GM12878 (cell line): Measurements from ENCODE around the gene NDNF. TPM values are rescaled to one million over a fixed set of nuclear protein-coding genes. Genes with fewer than 3 reads are reported as not detected.

Source experiments
- ATAC-seq: fragments of 200-7000 bp; cut with Tn5 transposase; 3 replicates; pipeline ENCODE4 v1.9.1; 2020; ENCODE audit warnings: mild to moderate bottlenecking, moderate library complexity
- BruUV-seq: library from RNA; stranded (reverse); fragments of 400-500 nt; replicated peaks from 2 replicates; lab custom pipeline; 2021; lab: Mats Ljungman, UMichigan
- CTCF ChIA-PET: fragments of 300-600 bp; sonication (Branson Sonifier 250); formaldehyde crosslinking; extraction: SDS; loops from one replicate; lab custom pipeline; 2021; ENCODE audit warnings: inconsistent platforms; lab: Yijun Ruan, JAX
- POLR2A ChIA-PET: fragments of 350-600 bp; formaldehyde crosslinking; extraction: SDS; loops from one replicate; lab custom pipeline; 2021; ENCODE audit warnings: inconsistent platforms; lab: Charles Lee
- RAD21 ChIA-PET: fragments of 300-600 bp; sonication (Branson Sonifier 250); formaldehyde crosslinking; loops from one replicate; lab custom pipeline; 2023; ENCODE audit warnings: antibody characterized with exemption; ENCODE audit not compliant: unreplicated experiment; lab: Charles Lee
- SMC1A ChIA-PET: fragments of 300-600 bp; sonication (Branson Sonifier 250); formaldehyde crosslinking; loops from one replicate; lab custom pipeline; 2023; ENCODE audit not compliant: unreplicated experiment, uncharacterized antibody; lab: Charles Lee
- DNase-seq: peaks from one replicate; pipeline ENCODE4 v3.0.0-alpha.2; 2011; ENCODE audit warnings: low read depth, low spot score
- FAIRE-seq: peaks from 3 replicates; lab custom pipeline; 2011; peaks lifted over from hg19 to GRCh38; lab: Jason Lieb, UNC
- H2AFZ ChIP-seq: 2 replicates; pipeline ENCODE4 v1.6.0; 2011; ENCODE audit warnings: low read depth, low read length, control low read depth; ENCODE audit not compliant: control insufficient read depth
- H3K27ac ChIP-seq: 2 replicates; pipeline ENCODE4 v1.5.1; 2011; ENCODE audit warnings: control low read depth; ENCODE audit not compliant: control insufficient read depth, insufficient read depth
- H3K27me3 ChIP-seq, 2 experiments: replicated peaks in 1 of 2; 2 replicates each; pipeline versions ENCODE4 v1.6.0 to v1.6.1; 2011; ENCODE audit warnings: low read length in 1 of 2; ENCODE audit not compliant: control insufficient read depth in 2 of 2, insufficient read depth in 2 of 2
- H3K36me3 ChIP-seq, 2 experiments: 2 replicates each; pipeline ENCODE4 v1.5.1; 2011; ENCODE audit warnings: low read length in 1 of 2; ENCODE audit not compliant: control insufficient read depth in 2 of 2, insufficient read depth in 2 of 2
- H3K4me1 ChIP-seq: 2 replicates; pipeline ENCODE4 v1.6.1; 2011; ENCODE audit warnings: mild to moderate bottlenecking, low read length, moderate library complexity, mixed read lengths; ENCODE audit not compliant: control insufficient read depth, insufficient read depth
- H3K4me2 ChIP-seq: 2 replicates; pipeline ENCODE4 v1.6.0; 2011; ENCODE audit warnings: control low read depth; ENCODE audit not compliant: control insufficient read depth, insufficient read depth
- H3K4me3 ChIP-seq: fragments of 200-600 bp; sonication (generic); 2 replicates; pipeline ENCODE4 v1.5.1; 2016
- H3K79me2 ChIP-seq: 2 replicates; pipeline ENCODE4 v1.6.0; 2011; ENCODE audit warnings: low read length; ENCODE audit not compliant: control insufficient read depth, insufficient read depth
- H3K9ac ChIP-seq: 2 replicates; pipeline ENCODE4 v1.8.0; 2011; ENCODE audit warnings: low read length, control low read depth, mixed read lengths; ENCODE audit not compliant: control insufficient read depth, insufficient read depth
- H3K9me3 ChIP-seq: replicated peaks from 3 replicates; pipeline ENCODE4 v1.5.1; 2011; ENCODE audit warnings: mild to moderate bottlenecking, low read length; ENCODE audit not compliant: control insufficient read depth, insufficient read depth
- H4K20me1 ChIP-seq: 2 replicates; pipeline ENCODE4 v1.6.0; 2011; ENCODE audit not compliant: control insufficient read depth, insufficient read depth
- BCL11A ChIP-seq: IDR thresholded peaks from 2 replicates; pipeline ENCODE4 v1.6.1; 2011; ENCODE audit warnings: low read depth, low read length
- CBX3 ChIP-seq: fragments of 200-600 bp; sonication (generic); IDR thresholded peaks from 2 replicates; pipeline ENCODE4 v1.6.1; 2016; ENCODE audit warnings: low read depth, borderline replicate concordance
- CEBPB ChIP-seq, 2 experiments: fragments of 150-350 bp in 1 of 2; IDR thresholded peaks; 2 replicates each; pipeline ENCODE4 v1.6.1; 2012 to 2014; ENCODE audit warnings: low read depth in 2 of 2, low read length in 2 of 2, borderline replicate concordance in 1 of 2, inconsistent platforms in 1 of 2
- E2F8 ChIP-seq: fragments of 450-650 bp; IDR thresholded peaks from 2 replicates; pipeline ENCODE4 v1.6.1; 2018; ENCODE audit warnings: mild to moderate bottlenecking, low read depth, moderate library complexity; ENCODE audit not compliant: partially characterized antibody
- EED ChIP-seq: sonication (generic); IDR thresholded peaks from 2 replicates; pipeline ENCODE4 v1.6.1; 2016; ENCODE audit warnings: antibody characterized with exemption, low read depth
- FOXM1 ChIP-seq: IDR thresholded peaks from 2 replicates; pipeline ENCODE4 v1.6.1; 2012; ENCODE audit warnings: low read depth, mild to moderate bottlenecking, inconsistent platforms, low read length, moderate library complexity
- HCFC1 ChIP-seq: fragments of 150-350 bp; IDR thresholded peaks from 2 replicates; pipeline ENCODE4 v1.6.1; 2014; ENCODE audit warnings: low read length
- JUNB ChIP-seq: IDR thresholded peaks from 2 replicates; pipeline ENCODE4 v1.6.1; 2016; ENCODE audit warnings: antibody characterized with exemption, mild to moderate bottlenecking
- JUND ChIP-seq: IDR thresholded peaks from 2 replicates; pipeline ENCODE4 v1.6.1; 2012; ENCODE audit warnings: low read depth, mild to moderate bottlenecking, low read length, improper control_type of control experiment, moderate library complexity
- MEF2B ChIP-seq: fragments of 450-650 bp; IDR thresholded peaks from 2 replicates; pipeline ENCODE4 v1.6.1; 2018; ENCODE audit warnings: mild to moderate bottlenecking, moderate library complexity; ENCODE audit not compliant: partially characterized antibody, poor library complexity, severe bottlenecking
- MYB ChIP-seq: fragments of 150-350 bp; IDR thresholded peaks from 2 replicates; pipeline ENCODE4 v1.6.1; 2014; ENCODE audit warnings: mild to moderate bottlenecking, low read depth, low read length, borderline replicate concordance
- SREBF1 ChIP-seq: IDR thresholded peaks from 2 replicates; pipeline ENCODE4 v1.6.1; 2012; ENCODE audit warnings: mild to moderate bottlenecking, low read length
- SREBF2 ChIP-seq: IDR thresholded peaks from 2 replicates; pipeline ENCODE4 v1.6.1; 2012; ENCODE audit warnings: mild to moderate bottlenecking, low read length
- SUPT20H ChIP-seq: IDR thresholded peaks from 2 replicates; pipeline ENCODE4 v1.6.1; 2011; ENCODE audit warnings: low read depth, mild to moderate bottlenecking, low read length, moderate library complexity, borderline replicate concordance; ENCODE audit not compliant: control insufficient read depth
- TCF12 ChIP-seq: IDR thresholded peaks from 2 replicates; pipeline ENCODE4 v1.6.1; 2011; ENCODE audit warnings: low read depth, mild to moderate bottlenecking, low read length
- USF1 ChIP-seq: IDR thresholded peaks from 2 replicates; pipeline ENCODE4 v1.6.1; 2011; ENCODE audit warnings: borderline replicate concordance, low read depth, mild to moderate bottlenecking, moderate library complexity, mixed read lengths, low read length; ENCODE audit not compliant: insufficient read depth; ENCODE audit errors: extremely low read length
- ZNF622 ChIP-seq: fragments of 450-650 bp; IDR thresholded peaks from 2 replicates; pipeline ENCODE4 v1.6.1; 2017; ENCODE audit warnings: mild to moderate bottlenecking, inconsistent platforms
- WGBS: methylation state at CpG from one replicate; pipeline ENCODE4 v1.1.6; 2016; ENCODE audit warnings: low lambda C conversion rate; ENCODE audit not compliant: insufficient replicate concordance, insufficient coverage; ENCODE audit errors: missing lambda C conversion rate; 5-methylcytosine and 5-hydroxymethylcytosine counted together
- in situ Hi-C: fragments of 300-500 bp; cut with MboI; formaldehyde crosslinking; loops from 9 replicates; pipeline ENCODE4 v1.14.3; 2018; ENCODE audit warnings: mixed read lengths
- intact Hi-C: fragments of 100-400 bp; cut with micrococcal nuclease; formaldehyde crosslinking; loops from one replicate; pipeline ENCODE4 v1.14.2; 2022; ENCODE audit not compliant: unreplicated experiment
- polyA plus RNA-seq, 11 experiments: library from polyadenylated mRNA; depleted of rRNA in 4 of 11; unstranded in 6 of 11; stranded (reverse) in 5 of 11; fragments of >200 nt; fragmentation: Nextera tagmentation in 4 of 11; fragmentation: Illumina TruSeq in 1 of 11; extraction: Ambion mirVana in 4 of 11; extraction: Trizol in 1 of 11; gene quantifications; 1 replicate in 1 of 11; 2 replicates in 10 of 11; pipeline versions ENCODE4 v1.2.1 to v1.2.3, GENCODE V29; 2011 to 2016; ENCODE audit warnings: inconsistent platforms in 2 of 11, missing spikeins in 2 of 11, low read depth in 1 of 11
- total RNA-seq, 4 experiments: library from RNA; depleted of rRNA in 3 of 4; stranded (reverse); fragments of >200 nt in 3 of 4; fragmentation: Illumina TruSeq in 1 of 4; extraction: Trizol in 1 of 4; gene quantifications; 2 replicates each; pipeline versions ENCODE4 v1.2.1 to v1.2.3, GENCODE V29; 2013 to 2021
- TF ChIP-seq, protein P1 (sequence below): fragments of 450-650 bp; IDR thresholded peaks from 2 replicates; pipeline ENCODE4 v1.6.1; 2016; ENCODE audit warnings: mild to moderate bottlenecking
- TF ChIP-seq, protein P2 (sequence below): fragments of 450-650 bp; conservative IDR thresholded peaks from 2 replicates; pipeline ENCODE4 v1.6.1; 2017; ENCODE audit warnings: mild to moderate bottlenecking, moderate library complexity

Gene NDNF
- total and polyA plus RNA-seq, 10 of the 15 experiments (the other 5 are each of a cell fraction or from before 2014, with no cell fraction given) = 0.26 TPM; not detected in 9

- POLR2A ChIA-PET = no interaction called here
- FAIRE-seq = no peak
- CTCF ChIA-PET = interaction anchor here (1.3 kb wide), 1 partner anchor 11 kb away, joined by 4 read pairs; no protein-coding TSS in a partner anchor
These were observed 11.1 kb downstream of the NDNF start for GRCh38 chr4:121061215-121061614.

More at GRCh38 chr4:121061215-121061614, 11.1 kb downstream of the NDNF start:
- H3K9me3 ChIP-seq = no peaks in the 10 kb centered on the region
- TF ChIP-seq USF1 = no peak
- no peak for TF ChIP-seq SUPT20H
- TF ChIP-seq, protein P1, sequence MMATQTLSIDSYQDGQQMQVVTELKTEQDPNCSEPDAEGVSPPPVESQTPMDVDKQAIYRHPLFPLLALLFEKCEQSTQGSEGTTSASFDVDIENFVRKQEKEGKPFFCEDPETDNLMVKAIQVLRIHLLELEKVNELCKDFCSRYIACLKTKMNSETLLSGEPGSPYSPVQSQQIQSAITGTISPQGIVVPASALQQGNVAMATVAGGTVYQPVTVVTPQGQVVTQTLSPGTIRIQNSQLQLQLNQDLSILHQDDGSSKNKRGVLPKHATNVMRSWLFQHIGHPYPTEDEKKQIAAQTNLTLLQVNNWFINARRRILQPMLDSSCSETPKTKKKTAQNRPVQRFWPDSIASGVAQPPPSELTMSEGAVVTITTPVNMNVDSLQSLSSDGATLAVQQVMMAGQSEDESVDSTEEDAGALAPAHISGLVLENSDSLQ = no peak
- no peak for TF ChIP-seq MYB
- no peak for TF ChIP-seq JUND
- TF ChIP-seq JUNB = no peak
- TF ChIP-seq SREBF1 = no peak
- TF ChIP-seq EED = no peak
- no peak for TF ChIP-seq CBX3
- no peak for TF ChIP-seq E2F8
- no peak for TF ChIP-seq BCL11A
- TF ChIP-seq FOXM1 = no peak
- TF ChIP-seq CEBPB (IDR thresholded peaks at IDR 0.05; ENCODE audit: borderline replicate concordance in 1 of 2, low read depth in 2 of 2, low read length in 2 of 2) = no peak
- TF ChIP-seq MEF2B = no peak
- no peak for TF ChIP-seq TCF12
- no peak for TF ChIP-seq HCFC1
- no peak for TF ChIP-seq SREBF2
- TF ChIP-seq, protein P2, sequence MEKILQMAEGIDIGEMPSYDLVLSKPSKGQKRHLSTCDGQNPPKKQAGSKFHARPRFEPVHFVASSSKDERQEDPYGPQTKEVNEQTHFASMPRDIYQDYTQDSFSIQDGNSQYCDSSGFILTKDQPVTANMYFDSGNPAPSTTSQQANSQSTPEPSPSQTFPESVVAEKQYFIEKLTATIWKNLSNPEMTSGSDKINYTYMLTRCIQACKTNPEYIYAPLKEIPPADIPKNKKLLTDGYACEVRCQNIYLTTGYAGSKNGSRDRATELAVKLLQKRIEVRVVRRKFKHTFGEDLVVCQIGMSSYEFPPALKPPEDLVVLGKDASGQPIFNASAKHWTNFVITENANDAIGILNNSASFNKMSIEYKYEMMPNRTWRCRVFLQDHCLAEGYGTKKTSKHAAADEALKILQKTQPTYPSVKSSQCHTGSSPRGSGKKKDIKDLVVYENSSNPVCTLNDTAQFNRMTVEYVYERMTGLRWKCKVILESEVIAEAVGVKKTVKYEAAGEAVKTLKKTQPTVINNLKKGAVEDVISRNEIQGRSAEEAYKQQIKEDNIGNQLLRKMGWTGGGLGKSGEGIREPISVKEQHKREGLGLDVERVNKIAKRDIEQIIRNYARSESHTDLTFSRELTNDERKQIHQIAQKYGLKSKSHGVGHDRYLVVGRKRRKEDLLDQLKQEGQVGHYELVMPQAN = no peak
- TF ChIP-seq ZNF622 = no peak
- H4K20me1 ChIP-seq = no peaks in the 10 kb centered on the region
- 49% methylated on average over 12 of the region's 12 CpGs for WGBS
- intact Hi-C loops = no loop called here
- H3K9ac ChIP-seq = no peak overlapping the region
- ChIA-PET RAD21 (no interaction called here), SMC1A (no interaction called here)
- H3K79me2 ChIP-seq = no peaks in the 10 kb centered on the region
- no peak overlapping the region for H2AFZ ChIP-seq
- H3K36me3 ChIP-seq = no peaks in the 10 kb centered on the region
- H3K4me2 ChIP-seq = no peak overlapping the region
- no peak overlapping the region for H3K27ac ChIP-seq
- in situ Hi-C loops = no loop called here
- no peaks in the 10 kb centered on the region for H3K4me1 ChIP-seq
- H3K4me3 ChIP-seq = no peak overlapping the region
- BruUV-seq = no TSS peak
- peaks cover 2 to 8% of the 10 kb centered on the region in 2 experiments for H3K27me3 ChIP-seq
- DNase-seq (no peak), ATAC-seq (no peak)
